Epithelial cell of proximal tubule (primary cell): Measurements from ENCODE around the gene CCDC89. TPM values are rescaled to one million over a fixed set of nuclear protein-coding genes. Genes with fewer than 3 reads are reported as not detected.

Experiments
- DNase-seq: peaks from one replicate; pipeline ENCODE4 v3.0.0-alpha.2; 2011; ENCODE audit warnings: low read depth
- H3K4me3 ChIP-seq: 2 replicates; pipeline ENCODE4 v1.5.1; 2011; ENCODE audit warnings: low read depth, mild to moderate bottlenecking, low read length
- CTCF ChIP-seq: conservative IDR thresholded peaks from 2 replicates; pipeline ENCODE4 v1.5.1; 2012; ENCODE audit warnings: low read depth, mild to moderate bottlenecking, low read length
- total RNA-seq: library from RNA; depleted of rRNA; stranded (reverse); fragments of >200 nt; gene quantifications from 2 replicates; pipeline ENCODE4 v1.2.3, GENCODE V29; 2015

The CCDC89 gene
- total RNA-seq, 1 donor from 2014 or later: not detected

GRCh38 chr11:85709941-85710702, 24.1 kb upstream of the CCDC89 start:
- TF ChIP-seq CTCF: no peak
- H3K4me3 ChIP-seq: no peak overlapping the region
- no peak for DNase-seq

DNA sequence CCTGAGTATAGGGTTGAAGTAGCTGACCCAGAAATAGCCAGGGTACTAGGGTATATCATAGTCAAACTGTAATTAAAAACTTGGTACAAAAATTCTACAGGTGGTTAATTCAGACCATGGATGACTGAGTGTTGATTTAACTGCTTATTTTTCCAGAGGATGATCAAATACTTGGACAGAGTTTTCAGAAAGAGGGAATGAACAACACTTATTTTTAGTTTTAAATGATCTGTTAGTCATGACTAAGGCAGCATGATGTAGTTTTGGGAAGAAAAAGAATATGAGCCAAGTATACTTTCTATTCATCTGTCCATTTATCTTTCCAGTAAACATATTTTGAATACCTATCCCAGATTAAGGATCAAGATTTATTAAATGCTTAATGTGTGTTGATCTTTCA, 19.8 kb upstream of the CCDC89 start:
- no peak overlapping the region for H3K4me3 ChIP-seq
- DNase-seq: no peak
- no peak for TF ChIP-seq CTCF

DNA sequence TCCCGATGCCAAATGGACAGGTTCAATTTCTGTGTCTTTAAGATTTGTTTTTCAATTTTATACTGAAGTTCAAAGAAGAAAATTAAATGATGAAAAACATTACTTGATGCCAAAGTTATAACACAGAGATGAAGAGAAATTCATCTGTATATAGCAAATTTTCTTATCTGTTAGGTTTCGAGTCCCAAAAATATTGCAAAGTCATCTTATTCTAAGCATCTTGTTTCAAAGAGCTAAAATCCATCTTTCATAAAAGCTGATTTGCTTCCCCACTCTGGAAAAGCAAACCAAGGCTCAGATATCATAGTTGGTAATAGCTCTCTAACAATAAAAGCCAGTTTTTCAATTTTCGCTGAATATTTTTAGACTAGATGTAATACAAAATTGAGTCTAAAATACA, 19.0 kb upstream of the CCDC89 start:
- no peak for DNase-seq
- H3K4me3 ChIP-seq: no peak overlapping the region
- no peak for TF ChIP-seq CTCF

DNA sequence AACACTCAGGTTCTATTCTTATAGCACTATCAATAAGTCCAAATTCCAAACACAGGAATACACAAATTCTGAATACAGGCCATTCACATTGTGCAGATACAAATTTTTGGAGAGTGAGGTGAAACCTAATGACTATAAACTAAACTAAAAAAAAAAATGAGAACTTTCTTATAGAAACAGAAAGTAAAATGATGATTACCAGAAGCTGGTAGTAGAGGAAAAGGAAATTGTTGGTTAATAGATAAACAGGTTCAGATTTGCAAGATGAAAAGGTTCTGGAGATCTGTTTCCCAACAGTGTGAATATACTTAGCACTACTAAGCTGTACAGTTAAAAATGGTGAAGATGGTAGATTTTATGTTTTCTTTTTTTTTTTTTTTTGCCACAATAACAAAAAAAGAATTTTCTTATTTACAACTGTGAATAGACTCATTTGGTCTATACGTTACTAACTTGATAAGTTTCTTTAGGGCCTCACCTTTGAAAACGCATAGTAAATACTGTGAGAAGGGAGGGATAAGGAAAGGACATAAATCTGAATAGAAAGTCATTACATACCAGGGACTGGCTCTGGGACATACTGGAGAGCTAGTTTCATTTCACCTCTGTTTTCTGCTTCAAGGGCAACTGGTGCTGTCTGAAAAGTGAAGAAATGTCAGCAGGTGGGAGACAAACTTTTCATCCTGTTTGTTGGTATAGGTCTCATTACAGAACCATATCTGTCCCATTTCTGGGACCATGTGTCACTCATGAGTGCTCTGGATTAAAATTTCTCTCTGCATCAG, 14.2 kb upstream of the CCDC89 start:
- DNase-seq: no peak

GRCh38 chr11:85698195-85698594, 12.2 kb upstream of the CCDC89 start:
- no peak for TF ChIP-seq CTCF
- no peak for DNase-seq
- no peak overlapping the region for H3K4me3 ChIP-seq

More for the DNA sequence above, 14.2 kb upstream of the CCDC89 start:
- no peak overlapping the region for H3K4me3 ChIP-seq
- no peak for TF ChIP-seq CTCF

- no peak for DNase-seq
- H3K4me3 ChIP-seq: no peak overlapping the region
- TF ChIP-seq CTCF: no peak
These were observed 11.8 kb upstream of the CCDC89 start for GRCh38 chr11:85697747-85698146.

DNA sequence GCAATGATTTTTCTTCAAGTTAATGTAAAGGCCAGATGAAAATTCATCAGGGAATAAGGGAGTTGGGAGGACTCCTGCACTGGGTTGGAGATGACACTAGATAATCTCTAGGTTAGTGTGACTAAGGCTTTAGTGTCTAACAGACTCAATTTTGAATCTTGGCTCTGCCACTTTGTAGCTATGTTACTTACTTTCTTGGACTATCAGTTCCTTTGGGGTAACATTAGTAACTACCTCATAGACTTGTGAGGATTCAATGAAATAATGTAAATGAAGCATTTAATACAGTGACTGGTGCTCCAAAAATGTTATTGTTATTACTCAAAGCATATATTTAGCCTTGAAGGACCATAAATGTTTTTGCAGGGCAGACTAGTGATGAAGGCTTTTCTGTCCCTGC, 9.6 kb upstream of the CCDC89 start:
- DNase-seq: no peak
- H3K4me3 ChIP-seq: no peak overlapping the region
- no peak for TF ChIP-seq CTCF
